ENCODE measurements around the gene SLC35B2. TPM values are rescaled to one million over a fixed set of nuclear protein-coding genes. Genes with fewer than 3 reads are reported as not detected.

Gene SLC35B2
- total RNA-seq, 2 donors from 2014 or later: 44.5 to 59.9 TPM

DNA sequence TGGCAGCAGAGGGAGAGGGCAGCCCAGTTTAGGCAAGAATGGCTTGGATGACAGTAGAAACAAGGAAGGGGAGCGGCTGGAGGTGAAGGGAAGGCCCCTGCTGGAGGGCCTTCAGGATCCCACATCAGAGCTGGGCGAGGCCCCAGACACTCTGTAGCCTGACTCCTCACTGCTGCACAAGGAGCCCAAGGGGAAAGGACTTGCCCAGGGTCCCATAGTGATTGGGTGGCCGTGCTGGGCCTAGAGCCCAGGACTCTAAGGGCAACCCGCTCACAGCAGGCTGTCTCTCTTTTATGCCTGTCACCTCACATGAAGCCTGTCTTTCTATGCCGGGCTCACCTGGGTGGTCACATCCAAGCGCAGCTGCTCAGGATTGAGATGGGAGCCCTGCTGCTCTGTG, 46.5 kb upstream of the SLC35B2 start:
- no peak overlapping the region for H3K27ac ChIP-seq
- peaks cover 10 to 15% of the 10 kb centered on the region in 2 donors for H3K36me3 ChIP-seq
- no peaks in the 10 kb centered on the region for H3K4me1 ChIP-seq (replicated peaks)
- no peaks in the 10 kb centered on the region for H3K27me3 ChIP-seq (replicated peaks; ENCODE audit: insufficient read depth)
- no peak for TF ChIP-seq POLR2AphosphoS5 (IDR thresholded peaks at IDR 0.05)
- TF ChIP-seq POLR2A (IDR thresholded peaks at IDR 0.05): no peak
- TF ChIP-seq, protein P1, sequence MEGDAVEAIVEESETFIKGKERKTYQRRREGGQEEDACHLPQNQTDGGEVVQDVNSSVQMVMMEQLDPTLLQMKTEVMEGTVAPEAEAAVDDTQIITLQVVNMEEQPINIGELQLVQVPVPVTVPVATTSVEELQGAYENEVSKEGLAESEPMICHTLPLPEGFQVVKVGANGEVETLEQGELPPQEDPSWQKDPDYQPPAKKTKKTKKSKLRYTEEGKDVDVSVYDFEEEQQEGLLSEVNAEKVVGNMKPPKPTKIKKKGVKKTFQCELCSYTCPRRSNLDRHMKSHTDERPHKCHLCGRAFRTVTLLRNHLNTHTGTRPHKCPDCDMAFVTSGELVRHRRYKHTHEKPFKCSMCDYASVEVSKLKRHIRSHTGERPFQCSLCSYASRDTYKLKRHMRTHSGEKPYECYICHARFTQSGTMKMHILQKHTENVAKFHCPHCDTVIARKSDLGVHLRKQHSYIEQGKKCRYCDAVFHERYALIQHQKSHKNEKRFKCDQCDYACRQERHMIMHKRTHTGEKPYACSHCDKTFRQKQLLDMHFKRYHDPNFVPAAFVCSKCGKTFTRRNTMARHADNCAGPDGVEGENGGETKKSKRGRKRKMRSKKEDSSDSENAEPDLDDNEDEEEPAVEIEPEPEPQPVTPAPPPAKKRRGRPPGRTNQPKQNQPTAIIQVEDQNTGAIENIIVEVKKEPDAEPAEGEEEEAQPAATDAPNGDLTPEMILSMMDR (IDR thresholded peaks at IDR 0.05): no peak
- no peaks in the 10 kb centered on the region for H3K9me3 ChIP-seq
- no peak overlapping the region for H3K4me3 ChIP-seq
- intact Hi-C loops (cut with DNase I): no loop called here
- 98% methylated on average over 5 of the region's 6 CpGs for WGBS
- DNase-seq (ENCODE audit: low spot score): no peak

DNA sequence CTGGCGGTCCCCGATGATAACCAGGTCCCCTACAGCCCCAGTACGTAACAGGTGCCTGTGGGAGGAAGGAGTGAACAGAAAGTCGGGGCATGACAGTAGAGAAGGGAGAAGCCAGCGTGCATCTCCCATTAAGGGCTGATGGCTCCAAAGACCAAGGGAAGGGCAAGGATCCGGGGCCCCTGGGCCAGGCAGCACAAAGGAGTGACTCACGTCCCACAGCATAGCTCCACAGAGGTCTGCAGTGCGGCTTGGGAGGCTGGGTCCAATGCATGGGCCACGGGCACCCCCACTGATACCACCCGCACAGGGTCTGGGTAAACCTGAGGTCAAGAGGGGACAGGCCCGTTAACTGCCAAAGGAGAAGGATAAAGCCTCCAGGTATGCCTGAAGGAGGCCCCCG, 45.5 kb upstream of the SLC35B2 start:
- TF ChIP-seq POLR2A (IDR thresholded peaks at IDR 0.05) (no peak), POLR2AphosphoS5 (IDR thresholded peaks at IDR 0.05) (no peak)
- TF ChIP-seq, protein P1 (IDR thresholded peaks at IDR 0.05): no peak
- Histone ChIP-seq H3K4me3 (no peak overlapping the region), H3K27me3 (replicated peaks; ENCODE audit: insufficient read depth) (no peaks in the 10 kb centered on the region), H3K4me1 (replicated peaks) (no peaks in the 10 kb centered on the region), H3K36me3 (peaks cover 10 to 14% of the 10 kb centered on the region in 2 donors), H3K9me3 (no peaks in the 10 kb centered on the region), H3K27ac (no peak overlapping the region)
- DNase-seq (ENCODE audit: low spot score): no peak
- intact Hi-C loops (cut with DNase I): no loop called here
- WGBS: 95% methylated on average over 12 of the region's 12 CpGs

DNA sequence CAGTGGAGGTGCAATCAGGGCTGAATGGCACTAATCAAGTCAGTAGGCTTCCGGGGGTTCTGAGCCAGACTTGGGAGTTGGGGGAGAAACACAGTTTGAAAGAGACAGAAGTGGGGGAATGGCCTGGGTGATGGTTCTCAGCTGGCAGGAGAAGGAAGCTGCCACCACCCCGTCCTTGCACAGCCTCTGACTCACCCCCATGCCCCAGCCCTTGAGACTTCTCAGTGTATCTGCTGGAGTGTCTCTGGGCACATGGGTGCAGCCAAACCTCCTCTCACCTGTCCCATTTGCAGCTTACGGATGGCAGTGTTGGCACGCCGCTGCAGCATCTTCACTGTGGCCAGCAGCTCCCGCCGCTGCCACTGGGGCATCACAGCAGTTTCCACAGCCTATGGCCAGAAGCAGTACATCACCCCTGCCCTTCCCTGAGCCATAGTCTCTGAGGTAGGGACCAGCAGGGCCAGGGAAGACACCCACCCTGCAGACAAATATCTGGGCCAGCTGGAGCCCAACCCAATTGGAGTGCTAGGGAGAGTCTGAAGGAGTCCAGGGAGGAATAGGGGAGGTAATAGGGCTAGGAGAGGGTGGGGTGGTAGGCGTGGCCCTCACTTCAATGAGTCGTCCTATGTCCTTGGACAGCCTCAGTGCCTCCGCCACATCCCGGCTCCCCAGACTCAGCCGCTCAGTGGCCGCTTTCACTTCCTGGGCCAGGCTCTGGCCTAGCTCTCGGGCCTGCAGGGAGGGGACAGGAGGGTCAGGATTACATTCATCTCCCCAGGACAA, 44.6 kb upstream of the SLC35B2 start:
- intact Hi-C loops (cut with DNase I): no loop called here
- Histone ChIP-seq H3K9me3 (no peaks in the 10 kb centered on the region), H3K4me3 (no peak overlapping the region), H3K27ac (no peak overlapping the region), H3K36me3 (peaks cover 5 to 10% of the 10 kb centered on the region in 2 donors), H3K27me3 (replicated peaks; ENCODE audit: insufficient read depth) (peaks cover 2% of the 10 kb centered on the region), H3K4me1 (replicated peaks) (no peaks in the 10 kb centered on the region)
- 93% methylated on average over 14 of the region's 14 CpGs for WGBS
- TF ChIP-seq, protein P1 (IDR thresholded peaks at IDR 0.05): no peak
- no peak for TF ChIP-seq POLR2A (IDR thresholded peaks at IDR 0.05)
- TF ChIP-seq POLR2AphosphoS5 (IDR thresholded peaks at IDR 0.05): no peak
- no peak for DNase-seq (ENCODE audit: low spot score)

DNA sequence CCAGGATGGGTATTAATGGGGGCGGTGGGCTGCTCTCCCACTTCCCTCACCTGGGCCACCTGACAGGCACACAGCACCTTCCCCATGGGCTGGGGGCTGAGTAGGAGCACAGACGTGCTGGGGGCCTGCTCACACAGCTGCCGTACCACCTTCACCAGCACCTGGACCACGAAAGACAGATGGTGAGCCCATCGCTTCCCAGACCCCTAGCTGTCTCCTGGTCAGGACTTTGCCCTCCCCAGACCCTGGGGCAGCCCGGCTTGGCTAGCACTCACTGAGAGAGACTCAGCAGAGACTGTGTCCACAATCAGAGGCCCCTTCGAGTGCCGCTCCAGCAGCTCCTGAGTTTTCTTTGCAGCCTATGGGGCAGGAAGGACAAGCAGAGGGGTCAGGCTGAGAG, 43.8 kb upstream of the SLC35B2 start:
- no peaks in the 10 kb centered on the region for H3K4me1 ChIP-seq (replicated peaks)
- TF ChIP-seq, protein P1 (IDR thresholded peaks at IDR 0.05): no peak
- no peak for TF ChIP-seq POLR2AphosphoS5 (IDR thresholded peaks at IDR 0.05)
- no peak for TF ChIP-seq POLR2A (IDR thresholded peaks at IDR 0.05)
- no peak overlapping the region for H3K4me3 ChIP-seq
- DNase-seq (ENCODE audit: low spot score): no peak
- intact Hi-C loops (cut with DNase I): no loop called here
- H3K27ac ChIP-seq: no peak overlapping the region
- peaks cover 5 to 10% of the 10 kb centered on the region in 2 donors for H3K36me3 ChIP-seq
- H3K27me3 ChIP-seq (replicated peaks; ENCODE audit: insufficient read depth): peaks cover 4% of the 10 kb centered on the region
- WGBS: 92% methylated on average over 8 of the region's 8 CpGs
- H3K9me3 ChIP-seq: no peaks in the 10 kb centered on the region

DNA sequence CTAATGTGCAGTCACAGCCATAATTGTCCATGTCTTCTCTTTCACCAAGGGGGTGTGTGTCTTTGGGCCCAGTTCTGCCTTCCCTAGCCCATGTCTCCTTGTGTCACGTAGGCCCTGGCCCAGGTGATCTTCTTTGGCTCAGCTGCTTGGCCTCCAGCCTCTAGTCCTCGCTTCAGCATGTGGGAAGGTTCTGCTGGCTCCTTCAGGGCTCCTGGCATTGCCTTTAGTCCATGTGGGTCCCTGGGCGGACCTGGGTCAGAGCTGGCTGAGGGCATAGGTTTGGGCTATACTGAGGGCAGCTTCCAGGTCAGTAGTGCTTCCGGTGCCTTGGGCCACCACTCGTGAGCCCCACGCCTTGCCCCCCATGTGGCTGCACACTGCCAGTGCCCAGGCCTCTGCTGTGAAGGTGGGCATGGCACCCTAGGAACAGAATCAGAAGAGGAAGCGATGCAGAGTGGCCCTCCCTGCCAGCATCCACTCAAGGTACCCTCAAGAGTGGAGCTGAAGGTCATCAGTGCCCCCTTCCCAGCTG, 43.0 kb upstream of the SLC35B2 start:
- TF ChIP-seq, protein P1 (IDR thresholded peaks at IDR 0.05): no peak
- TF ChIP-seq POLR2A (IDR thresholded peaks at IDR 0.05): no peak
- TF ChIP-seq POLR2AphosphoS5 (IDR thresholded peaks at IDR 0.05): no peak
- 86% methylated on average over 7 of the region's 7 CpGs for WGBS
- H3K36me3 ChIP-seq: peaks cover 5 to 10% of the 10 kb centered on the region in 2 donors

More for the DNA sequence above, 43.0 kb upstream of the SLC35B2 start:
- no peaks in the 10 kb centered on the region for H3K4me1 ChIP-seq (replicated peaks)
- no peaks in the 10 kb centered on the region for H3K9me3 ChIP-seq
- H3K27ac ChIP-seq: no peak overlapping the region
- no peak for DNase-seq (ENCODE audit: low spot score)
- intact Hi-C loops (cut with DNase I): no loop called here
- no peak overlapping the region for H3K4me3 ChIP-seq
- H3K27me3 ChIP-seq (replicated peaks; ENCODE audit: insufficient read depth): peaks cover 4% of the 10 kb centered on the region
